D341Med (cell line): ENCODE results near the gene CDK15.

Experiments used
- DNase-seq: peaks from one replicate; pipeline ENCODE4 v3.0.0; 2012; ENCODE audit warnings: low spot score

The CDK15 gene

GRCh38 chr2:201909961-201910361 is 103.6 kb downstream of the CDK15 start:
- DNase-seq: no peak

- DNase-seq: no peak
These were observed 105.0 kb downstream of the CDK15 start for GRCh38 chr2:201911372-201911771.

DNA sequence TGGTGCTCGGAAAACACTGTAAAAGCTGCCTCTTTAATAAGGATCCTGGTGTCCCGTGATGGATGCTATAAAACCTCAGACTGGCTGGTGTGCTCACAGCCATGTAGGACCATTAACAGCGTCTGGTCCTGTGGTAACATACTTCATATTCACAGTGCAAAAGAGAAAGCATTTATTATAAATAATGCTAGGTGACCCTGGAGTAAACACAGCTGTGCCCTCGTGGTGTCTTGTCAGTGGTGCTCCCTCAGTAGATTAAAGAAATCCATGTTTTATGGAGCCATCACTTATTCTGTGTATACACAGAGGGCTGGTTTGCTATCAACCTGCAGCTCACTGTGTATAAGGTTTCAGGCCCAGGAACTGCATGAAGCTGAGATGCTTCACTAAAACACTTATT is 106.9 kb downstream of the CDK15 start:
- no peak for DNase-seq

GRCh38 chr2:201915446-201915845 is 109.1 kb downstream of the CDK15 start:
- no peak for DNase-seq

DNA sequence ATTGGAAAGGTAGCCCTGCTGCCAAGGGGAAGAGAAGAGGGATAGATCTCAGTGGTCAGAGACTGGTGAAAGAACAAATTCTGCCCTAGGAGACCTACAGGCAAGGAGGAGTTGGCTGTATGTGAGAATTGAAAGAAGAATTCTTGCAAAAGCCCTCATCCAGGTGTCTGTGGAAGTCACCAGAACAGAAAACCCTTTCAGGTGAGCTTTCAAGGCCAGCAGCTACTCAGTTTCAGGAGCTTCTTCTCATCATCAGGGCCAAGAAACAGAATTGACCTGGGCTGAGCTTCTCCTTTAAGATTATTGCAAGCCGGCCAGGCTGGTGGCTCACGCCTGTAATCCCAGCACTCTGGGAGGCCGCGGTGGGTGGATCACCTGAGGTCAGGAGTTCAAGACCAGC is 110.2 kb downstream of the CDK15 start:
- no peak for DNase-seq

DNA sequence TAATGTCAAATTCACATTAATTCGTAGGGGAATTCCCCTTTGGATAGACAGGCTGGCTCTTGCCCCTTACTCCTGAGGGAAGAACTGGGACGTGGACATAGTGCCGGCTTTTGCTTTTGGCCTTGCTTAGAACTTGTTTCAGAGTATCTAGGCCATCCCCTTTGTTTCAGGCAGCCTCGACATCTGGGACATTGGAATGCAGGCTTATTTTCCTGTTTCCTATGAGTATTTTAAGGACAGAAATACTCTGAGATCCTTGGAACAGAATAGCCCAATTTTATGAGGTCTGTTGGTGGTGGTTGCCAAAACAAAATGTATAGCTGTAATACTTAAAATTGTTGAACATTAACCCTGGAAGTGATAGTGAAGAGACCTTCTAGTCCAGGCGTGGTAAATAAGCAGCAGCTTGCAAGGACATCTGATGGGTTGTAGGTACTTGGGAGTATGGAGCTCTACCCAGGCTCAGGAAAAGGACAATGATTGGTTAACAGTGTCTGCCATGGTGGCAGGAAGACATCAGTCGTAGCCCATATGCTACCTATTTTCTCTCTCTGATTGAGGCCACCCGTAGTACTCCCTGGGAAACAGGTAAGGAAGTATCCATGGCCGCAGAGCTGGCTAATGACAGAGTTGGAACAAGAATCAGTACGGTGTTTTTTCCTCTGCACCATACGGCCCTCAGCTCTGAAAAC is 112.4 kb downstream of the CDK15 start:
- no peak for DNase-seq

GRCh38 chr2:201919308-201919634 is 112.9 kb downstream of the CDK15 start:
- no peak for DNase-seq

DNA sequence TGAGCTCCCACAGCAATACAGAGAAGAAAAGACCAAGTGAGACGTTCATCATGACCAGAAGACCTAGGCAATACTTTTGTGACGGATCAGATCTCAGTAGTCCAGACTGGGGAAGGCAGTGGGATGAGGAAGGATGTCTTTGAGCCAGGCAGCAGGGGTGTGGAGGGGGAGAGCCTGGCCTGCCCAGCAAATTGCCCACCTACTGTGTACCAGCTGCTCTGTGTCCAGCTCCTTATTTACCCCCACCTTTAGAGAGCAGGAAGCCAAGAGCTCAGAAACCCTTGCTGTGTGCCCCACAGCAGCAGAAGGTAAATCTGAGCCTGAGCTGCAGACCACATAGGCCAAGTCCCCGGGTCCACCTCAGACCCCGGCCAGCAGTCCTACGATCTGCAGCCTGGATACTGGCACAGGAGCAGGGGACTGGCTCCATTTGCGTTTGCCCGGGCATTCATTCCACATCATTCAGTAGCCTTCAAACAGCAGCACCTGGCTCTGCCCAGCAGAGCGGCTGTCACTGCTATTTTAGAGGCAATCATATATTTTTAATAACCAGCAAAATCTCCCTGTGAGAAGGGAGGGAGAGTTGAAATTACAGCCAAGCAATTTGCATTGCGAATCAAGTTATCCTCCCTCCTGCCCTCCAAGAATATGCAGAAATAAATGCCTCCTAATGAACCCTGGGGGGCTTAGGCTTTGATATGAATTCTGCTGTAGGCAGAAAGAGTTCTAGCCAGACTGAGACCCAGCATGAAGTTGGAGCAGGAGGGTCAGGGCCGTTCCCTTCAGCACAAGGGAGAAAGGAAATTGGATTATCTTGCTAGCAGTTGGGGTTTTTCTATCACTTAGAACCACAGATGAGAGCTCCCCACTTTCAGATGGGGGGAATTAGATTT is 117.3 kb downstream of the CDK15 start:
- no peak for DNase-seq

GRCh38 chr2:201924453-201924852 is 118.1 kb downstream of the CDK15 start:
- DNase-seq: no peak

DNA sequence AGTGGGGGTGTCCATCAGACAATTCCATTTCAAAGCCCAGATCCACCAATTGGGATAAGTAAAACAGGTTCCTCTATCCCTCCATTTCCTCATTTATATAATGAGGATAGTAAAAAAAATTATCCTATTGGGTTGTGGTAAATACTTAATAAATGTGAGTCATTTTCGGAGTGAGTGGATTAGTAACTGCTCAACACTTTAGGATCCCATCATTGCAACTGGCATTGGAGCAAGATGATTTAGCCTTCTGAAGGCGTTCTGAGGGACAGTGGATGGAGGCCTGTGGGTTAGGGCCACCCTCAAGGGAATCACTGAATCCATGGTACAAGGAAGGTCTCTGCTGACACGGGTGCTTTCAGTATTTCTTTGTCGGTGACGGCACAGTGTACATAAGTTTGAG is 118.7 kb downstream of the CDK15 start:
- no peak for DNase-seq

DNA sequence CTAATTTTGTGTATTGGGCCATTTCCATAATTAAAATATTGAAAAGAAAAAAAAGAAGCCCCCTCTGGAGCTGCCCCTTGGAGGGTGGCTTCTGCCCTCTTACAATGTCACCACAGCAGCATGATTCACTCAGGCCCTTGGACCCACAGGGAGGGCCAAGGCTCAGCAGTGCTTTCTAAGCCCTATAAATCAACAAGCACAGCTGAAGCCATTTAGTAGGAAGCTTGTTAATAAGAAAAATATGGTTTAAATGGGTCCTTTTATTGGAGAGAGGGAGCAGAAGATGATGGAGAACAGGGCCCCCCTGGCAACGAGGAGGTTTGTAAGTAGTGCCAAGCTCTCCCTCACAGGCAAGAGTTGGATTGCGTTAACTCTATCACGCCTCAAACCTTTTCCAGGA is 119.7 kb downstream of the CDK15 start:
- DNase-seq: no peak

DNA sequence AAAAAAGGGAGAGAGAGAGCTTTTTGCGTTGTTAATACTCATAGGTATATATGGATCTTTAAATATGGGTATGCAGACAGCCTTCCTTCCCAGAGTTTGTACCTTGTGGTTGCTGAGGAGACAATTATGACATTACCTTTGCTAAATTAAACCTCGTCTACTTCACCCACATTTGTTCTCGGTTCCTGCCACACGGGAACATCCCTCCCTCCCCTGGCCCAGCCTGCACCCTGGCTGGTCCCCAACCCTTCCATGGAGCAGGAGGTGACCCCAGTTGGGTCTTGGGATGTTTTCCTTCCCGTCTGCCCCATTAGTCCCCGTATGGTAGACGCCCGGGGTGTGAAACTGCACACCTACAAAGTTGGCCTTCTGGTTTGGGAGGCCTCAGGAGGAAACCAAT is 122.0 kb downstream of the CDK15 start:
- DNase-seq: no peak

DNA sequence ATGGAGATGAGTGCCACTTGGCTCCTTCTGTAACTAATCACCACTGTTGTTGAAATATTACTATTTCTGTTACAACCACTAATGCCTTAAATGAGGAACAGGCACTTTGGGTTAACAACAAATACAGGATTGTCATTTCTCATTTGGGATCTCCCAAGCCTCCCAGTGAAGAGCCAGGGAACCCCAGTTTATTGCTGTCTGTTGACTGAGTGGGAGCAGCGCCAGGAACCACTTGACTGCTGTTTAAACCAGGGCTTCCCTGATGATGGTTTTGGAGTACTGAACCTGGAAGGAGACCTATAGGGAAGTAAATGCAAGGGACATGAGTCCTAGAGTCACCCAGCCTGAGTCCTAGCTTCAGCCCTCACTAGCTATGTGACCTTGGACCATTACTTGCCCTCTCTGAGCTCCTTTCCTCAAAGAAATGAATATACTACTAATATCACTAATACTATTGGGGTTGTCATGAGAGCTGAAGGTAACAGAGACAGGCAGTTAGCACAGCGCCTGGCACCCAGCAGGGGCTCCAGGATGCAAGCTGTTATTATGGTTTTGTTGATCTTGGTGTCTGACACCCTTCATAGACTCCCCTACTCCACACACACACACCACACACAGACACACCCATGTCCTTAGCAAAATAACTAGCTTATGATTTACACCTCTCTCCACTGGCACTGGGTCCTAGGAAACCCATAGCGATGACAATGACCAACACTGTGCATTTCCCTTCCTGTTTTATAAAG is 123.1 kb downstream of the CDK15 start:
- DNase-seq: no peak

GRCh38 chr2:201930043-201930442 is 123.7 kb downstream of the CDK15 start:
- no peak for DNase-seq

DNA sequence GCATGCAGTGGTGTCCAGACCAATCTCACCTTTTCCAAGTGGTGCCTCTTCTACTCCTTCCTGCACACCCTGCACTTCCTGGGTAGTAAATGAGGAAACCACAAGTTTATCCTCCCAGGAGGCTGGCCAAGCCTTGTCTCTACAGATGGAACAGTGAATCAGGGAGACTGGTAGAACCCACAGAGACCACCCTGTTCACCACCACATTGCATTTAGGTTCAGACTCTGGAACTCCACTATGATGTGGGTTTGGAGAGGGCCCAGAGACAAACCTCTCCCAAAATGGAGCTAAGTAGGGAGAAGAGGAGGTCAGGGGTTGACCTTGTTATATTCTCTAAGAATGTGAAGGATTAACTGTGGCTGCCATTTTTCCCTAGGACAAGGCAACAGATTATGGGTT is 124.5 kb downstream of the CDK15 start:
- no peak for DNase-seq

GRCh38 chr2:201931475-201931874 is 125.1 kb downstream of the CDK15 start:
- DNase-seq: no peak

- no peak for DNase-seq
These were observed 125.6 kb downstream of the CDK15 start for GRCh38 chr2:201931951-201932350.

DNA sequence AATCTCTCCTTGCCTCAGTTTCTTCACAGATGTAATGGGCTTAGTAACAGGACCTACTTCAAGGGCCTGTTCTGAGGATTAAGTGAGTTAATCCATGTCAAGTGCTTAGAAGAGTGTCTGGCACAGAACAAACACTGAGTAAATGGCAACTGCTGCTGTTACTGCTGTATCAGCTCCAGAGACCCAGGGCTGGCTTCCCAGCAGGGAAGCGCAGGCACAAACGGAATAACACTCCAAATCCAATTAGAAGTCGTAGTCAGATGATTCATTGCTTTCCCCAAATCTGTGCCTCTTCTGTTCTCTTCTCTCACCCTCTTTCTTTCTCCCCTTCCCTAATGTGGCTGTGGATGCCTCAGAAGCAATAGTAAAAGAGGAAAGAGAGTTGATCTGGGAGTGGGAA is 126.2 kb downstream of the CDK15 start:
- DNase-seq: peak; percentile 60

DNA sequence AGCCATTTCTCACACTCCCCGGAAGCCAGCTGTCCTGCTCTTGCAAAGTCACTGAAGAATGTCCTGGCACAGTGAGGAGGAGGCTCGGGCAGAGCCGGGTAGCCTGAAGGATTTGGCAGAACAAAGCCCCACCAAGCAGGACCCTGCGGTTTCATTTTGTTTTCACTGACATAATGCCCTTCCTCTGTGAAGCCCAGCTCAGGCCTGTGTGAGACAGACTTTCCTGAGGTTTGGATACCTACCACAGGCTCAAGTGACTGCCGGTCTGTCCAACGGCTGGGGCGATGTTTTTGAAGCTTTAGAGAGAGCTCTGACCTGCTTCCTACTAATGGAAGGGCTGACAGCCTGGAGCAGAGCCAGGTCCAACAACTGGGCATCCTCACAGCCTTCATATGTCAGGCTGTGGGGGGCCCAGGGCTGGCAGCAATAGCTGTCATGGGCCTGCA is 127.5 kb downstream of the CDK15 start:
- DNase-seq: no peak

- DNase-seq: no peak
These were observed 130.5 kb downstream of the CDK15 start for GRCh38 chr2:201936817-201937216.

GRCh38 chr2:201937343-201937742 is 131.0 kb downstream of the CDK15 start:
- DNase-seq: no peak

DNA sequence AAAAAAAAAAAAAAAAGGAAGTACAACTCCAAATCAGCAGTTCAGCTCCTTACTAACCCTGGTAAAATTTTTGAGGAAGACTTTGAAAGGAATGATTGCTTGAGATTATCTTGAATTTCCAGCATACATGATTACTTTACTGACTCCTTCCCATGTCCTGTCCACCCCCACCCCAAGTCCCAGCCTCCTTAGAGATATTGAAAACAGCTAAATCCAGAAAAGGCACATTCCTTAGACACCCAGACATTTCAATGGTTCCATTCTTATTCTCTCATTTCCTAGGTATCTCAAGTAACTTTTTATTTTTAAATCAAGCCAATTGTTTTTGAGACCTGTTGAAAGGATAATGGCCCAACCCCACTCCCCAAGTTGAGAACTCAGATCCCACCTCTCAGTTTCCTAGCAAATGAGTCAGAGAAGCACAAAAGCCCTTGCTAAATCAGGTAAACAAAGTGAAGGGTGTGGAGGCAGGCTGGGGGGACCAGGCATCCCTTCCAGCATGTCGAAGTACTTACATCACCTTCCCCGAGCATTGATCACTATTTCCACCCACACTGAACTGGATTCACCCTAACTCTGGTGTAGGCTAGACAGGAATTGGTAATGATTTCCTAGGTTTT is 131.9 kb downstream of the CDK15 start:
- DNase-seq: no peak
